Measurements from ENCODE around the gene MATK. TPM values are rescaled to one million over a fixed set of nuclear protein-coding genes. Genes with fewer than 3 reads are reported as not detected.

MATK gene
- total RNA-seq, 3 donors from 2014 or later: 2.2 to 3.6 (median 2.4) TPM

DNA sequence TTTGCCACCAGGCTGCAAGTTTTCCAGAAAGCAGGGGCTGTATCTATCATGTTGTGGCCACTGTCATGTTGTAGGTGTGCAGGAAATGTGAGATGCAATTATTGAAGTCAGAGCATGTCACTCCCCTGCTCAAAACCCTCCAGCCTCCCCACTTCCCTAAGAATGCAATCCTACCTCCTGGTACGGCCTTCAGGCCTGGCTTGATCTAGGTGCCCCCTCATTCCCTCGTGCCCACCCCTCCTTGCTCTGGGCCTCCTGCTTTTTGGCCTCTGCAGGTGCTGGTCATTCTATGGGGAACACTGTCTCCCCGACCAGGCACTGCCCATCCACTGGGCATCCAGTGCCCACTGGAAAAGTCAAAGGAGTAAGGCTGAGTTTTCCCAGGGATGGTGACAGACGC, 28.5 kb upstream of the MATK start:
- Histone ChIP-seq H3K36me3 (ENCODE audit: low read depth) (no peaks in the 10 kb centered on the region), H3K9me3 (no peaks in the 10 kb centered on the region), H3K4me1 (ENCODE audit: low read depth) (no peaks in the 10 kb centered on the region), H3K4me3 (no peak overlapping the region)
- DNase-seq (no peak), ATAC-seq (no peak)
- intact Hi-C loops (cut with DNase I, micrococcal nuclease): no loop called here
- TF ChIP-seq, protein P1, sequence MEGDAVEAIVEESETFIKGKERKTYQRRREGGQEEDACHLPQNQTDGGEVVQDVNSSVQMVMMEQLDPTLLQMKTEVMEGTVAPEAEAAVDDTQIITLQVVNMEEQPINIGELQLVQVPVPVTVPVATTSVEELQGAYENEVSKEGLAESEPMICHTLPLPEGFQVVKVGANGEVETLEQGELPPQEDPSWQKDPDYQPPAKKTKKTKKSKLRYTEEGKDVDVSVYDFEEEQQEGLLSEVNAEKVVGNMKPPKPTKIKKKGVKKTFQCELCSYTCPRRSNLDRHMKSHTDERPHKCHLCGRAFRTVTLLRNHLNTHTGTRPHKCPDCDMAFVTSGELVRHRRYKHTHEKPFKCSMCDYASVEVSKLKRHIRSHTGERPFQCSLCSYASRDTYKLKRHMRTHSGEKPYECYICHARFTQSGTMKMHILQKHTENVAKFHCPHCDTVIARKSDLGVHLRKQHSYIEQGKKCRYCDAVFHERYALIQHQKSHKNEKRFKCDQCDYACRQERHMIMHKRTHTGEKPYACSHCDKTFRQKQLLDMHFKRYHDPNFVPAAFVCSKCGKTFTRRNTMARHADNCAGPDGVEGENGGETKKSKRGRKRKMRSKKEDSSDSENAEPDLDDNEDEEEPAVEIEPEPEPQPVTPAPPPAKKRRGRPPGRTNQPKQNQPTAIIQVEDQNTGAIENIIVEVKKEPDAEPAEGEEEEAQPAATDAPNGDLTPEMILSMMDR (IDR thresholded peaks at IDR 0.05): no peak

DNA sequence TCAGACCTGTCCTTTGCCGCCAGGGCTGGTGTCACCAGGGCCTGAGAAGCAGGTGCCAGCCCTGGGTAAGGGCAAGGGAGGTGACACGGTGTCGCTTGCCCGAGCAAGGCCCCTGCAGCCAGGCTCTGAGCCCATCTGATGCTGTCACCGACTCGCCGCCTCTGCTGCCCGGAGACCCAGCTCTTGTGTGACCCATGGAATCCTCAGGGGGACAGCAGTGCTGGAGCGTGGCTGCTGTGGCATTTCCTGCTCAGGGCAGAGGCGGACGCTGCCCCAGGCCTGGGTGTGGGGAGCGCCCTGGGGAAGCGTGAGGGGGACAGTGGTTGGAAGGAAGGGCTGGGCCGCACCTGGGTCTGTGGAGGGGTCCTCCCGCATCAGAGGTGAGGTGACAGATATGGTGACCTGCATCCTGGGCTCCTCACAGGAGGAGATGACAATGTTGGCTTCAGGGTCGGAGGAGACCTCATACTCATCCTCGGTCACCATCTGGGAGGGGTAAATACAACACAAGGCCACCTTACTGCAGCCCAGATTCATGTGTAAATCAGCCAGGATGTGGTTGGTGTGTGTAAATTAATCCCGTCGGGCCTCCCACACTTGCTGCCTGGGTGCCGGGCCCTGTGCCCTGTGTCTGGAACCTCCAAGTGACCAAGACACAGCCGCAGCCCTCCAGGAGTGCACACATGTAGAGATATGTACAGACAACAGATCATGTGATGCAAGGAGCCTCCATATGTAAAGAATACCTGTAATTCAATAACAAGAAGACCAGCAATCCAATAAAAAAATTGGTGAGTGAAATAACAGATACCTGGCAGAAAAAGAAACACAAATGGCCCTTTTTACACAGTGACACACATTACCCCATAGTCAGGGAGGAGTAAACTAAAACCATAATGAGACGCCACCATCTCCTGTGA, 27.6 kb upstream of the MATK start:
- Histone ChIP-seq H3K4me1 (ENCODE audit: low read depth) (no peaks in the 10 kb centered on the region), H3K9me3 (no peaks in the 10 kb centered on the region), H3K4me3 (no peak overlapping the region), H3K36me3 (ENCODE audit: low read depth) (no peaks in the 10 kb centered on the region)
- TF ChIP-seq, protein P1 (IDR thresholded peaks at IDR 0.05): no peak
- no peak for ATAC-seq
- no peak for DNase-seq
- intact Hi-C loops (cut with DNase I, micrococcal nuclease): no loop called here

DNA sequence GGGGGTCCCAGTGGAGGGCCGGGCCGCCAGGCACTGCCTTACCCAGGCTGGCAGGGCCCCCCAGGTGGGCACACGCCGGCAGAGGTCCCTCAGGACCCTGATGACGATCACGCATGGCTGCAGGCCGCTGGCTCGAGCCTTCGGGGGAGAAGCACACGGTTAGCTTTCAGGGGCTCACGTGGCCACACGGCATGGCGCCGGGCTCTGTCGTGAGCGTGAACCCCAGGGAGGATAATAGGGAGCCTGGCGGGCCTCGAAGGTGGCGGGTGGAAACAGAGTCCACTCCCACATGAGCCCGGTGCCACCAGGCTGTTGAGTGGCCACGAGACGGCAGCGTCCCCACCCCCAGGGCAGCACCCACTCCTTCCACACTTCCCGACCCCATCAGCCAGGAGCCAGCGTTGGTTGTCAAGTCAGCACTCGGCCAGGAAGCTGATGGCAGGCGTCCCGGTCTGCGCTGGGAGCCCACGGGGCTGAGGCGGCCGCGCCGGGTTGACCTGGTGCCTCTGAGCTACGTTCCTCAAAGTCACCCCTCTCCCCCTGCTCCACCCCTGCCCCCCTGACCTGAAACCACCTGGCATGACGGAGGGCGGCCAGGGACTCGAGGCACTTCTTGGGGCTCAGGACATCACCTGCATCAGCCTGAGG, 24.7 kb upstream of the MATK start:
- Histone ChIP-seq H3K9me3 (no peaks in the 10 kb centered on the region), H3K4me3 (no peak overlapping the region), H3K4me1 (ENCODE audit: low read depth) (no peaks in the 10 kb centered on the region), H3K36me3 (ENCODE audit: low read depth) (no peaks in the 10 kb centered on the region)
- TF ChIP-seq, protein P1 (IDR thresholded peaks at IDR 0.05): no peak
- DNase-seq (no peak), ATAC-seq (peak; percentile 19)
- intact Hi-C loops (cut with DNase I, micrococcal nuclease): no loop called here

DNA sequence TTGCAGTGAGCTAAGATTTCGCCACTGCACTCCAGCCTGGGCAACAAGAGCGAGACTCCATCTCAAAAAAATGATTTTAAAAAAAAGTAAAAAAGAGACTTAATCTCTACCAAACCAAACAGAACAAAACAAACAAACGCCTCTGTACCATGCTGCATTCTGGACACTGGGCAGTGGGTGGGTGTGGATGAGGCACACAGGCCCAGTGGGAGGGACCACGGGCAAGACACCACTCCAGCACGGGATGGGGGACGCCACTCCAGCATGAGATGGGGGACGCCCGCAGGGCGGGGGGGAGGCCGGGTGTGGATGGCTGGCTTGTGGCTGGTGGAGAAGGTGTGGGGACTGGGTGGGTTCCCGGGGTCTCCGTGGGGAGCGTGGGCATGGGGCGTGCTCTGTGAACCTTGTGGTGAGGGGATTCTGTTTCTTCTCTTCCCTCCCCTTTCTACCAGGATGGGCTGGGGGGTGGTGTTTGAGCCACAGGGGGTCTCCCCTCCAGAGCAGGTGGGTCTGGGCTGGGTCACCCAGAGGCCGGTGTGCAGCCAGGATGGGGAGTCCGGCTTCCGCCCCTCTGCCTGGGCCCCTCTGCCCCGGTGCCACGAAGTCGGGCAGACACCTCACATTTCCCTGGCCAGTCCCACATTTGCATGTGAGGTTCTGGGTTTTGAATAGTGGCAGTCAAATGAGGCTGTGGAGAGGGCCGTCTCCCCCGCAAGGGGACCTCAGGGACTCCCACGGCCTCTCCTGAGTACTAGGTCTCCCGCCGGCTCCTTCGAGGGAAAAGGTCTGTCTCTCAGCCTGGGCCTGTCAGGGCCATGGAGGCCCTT, 23.9 kb upstream of the MATK start:
- ATAC-seq (peak; percentile 34), DNase-seq (no peak)
- intact Hi-C loops (cut with DNase I, micrococcal nuclease): no loop called here
- Histone ChIP-seq H3K36me3 (ENCODE audit: low read depth) (no peaks in the 10 kb centered on the region), H3K9me3 (no peaks in the 10 kb centered on the region), H3K4me1 (ENCODE audit: low read depth) (no peaks in the 10 kb centered on the region), H3K4me3 (no peak overlapping the region)
- TF ChIP-seq, protein P1 (IDR thresholded peaks at IDR 0.05): no peak

DNA sequence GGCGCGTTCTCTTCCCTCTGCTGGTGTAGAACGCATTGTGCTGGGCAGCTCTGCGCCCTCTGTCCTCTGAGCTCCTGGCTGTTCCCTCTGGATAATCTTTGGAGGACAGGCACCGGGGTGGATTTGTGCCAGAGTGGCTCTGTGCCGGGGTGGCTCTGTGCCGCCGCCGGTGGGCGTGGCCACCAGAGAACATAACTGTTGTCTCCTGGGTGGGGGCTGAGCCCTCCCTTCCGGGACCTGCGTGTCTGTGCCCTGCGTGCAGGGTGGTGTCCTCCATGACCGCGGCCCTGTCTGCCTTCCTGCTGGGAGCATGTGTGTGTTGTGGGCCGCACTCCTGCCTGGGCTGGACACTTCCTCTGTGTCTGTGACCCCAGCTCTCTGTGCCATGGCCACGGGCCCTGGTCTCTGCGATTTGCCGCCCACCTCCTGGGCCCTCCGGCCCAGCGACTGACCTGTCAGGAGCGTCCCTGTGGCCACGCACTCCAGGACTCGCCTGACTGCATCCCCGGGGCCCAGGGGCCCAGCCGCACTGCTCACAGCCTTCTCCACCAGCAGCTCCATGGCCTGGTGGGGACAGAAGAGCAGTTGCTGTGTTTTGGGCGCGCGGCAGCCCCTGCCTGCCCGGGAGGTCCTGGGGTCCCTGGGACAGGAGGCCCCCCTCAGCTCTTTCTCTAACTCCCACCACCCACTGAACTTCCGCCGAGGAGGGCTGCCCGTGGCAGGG, 22.4 kb upstream of the MATK start:
- no peak overlapping the region for H3K4me3 ChIP-seq
- no peak for ATAC-seq

More for the DNA sequence above, 22.4 kb upstream of the MATK start:
- TF ChIP-seq, protein P1 (IDR thresholded peaks at IDR 0.05): no peak
- intact Hi-C loops (cut with DNase I, micrococcal nuclease): no loop called here
- DNase-seq: peak in 1 of 3 donors; percentile 50
- H3K36me3 ChIP-seq (ENCODE audit: low read depth): no peaks in the 10 kb centered on the region
- no peaks in the 10 kb centered on the region for H3K4me1 ChIP-seq (ENCODE audit: low read depth)
- no peaks in the 10 kb centered on the region for H3K9me3 ChIP-seq
